ENCODE data around the gene OR52I1.

OR52I1 gene

DNA sequence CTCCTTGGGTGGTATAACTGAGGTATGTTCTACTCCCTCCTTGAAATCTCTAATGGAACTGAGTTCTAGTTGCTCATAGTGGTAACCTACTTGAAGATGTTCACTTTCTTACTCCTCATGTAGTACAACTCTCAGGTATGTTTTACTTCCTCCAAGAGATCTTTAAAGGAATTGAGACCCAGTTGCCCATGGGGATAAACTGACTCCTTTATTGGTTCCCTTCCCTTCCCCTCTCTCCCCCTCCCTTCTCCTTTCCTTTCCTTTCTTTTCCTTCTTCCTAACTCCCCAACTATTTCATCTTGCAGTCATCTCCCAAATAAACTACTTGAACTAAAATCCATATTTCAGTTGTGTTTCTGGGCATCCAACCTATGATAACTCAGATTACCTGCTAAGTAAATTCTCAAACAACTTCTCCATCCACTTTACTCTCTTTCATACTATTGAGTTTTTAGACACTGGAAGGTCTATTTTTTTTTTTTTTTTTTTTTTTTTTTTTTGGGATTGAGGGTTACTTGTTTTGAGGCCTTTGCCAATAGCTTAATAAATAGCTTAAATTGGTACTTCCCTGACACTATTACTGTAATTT is 22.1 kb downstream of the OR52I1 start:
- no peak for DNase-seq

DNA sequence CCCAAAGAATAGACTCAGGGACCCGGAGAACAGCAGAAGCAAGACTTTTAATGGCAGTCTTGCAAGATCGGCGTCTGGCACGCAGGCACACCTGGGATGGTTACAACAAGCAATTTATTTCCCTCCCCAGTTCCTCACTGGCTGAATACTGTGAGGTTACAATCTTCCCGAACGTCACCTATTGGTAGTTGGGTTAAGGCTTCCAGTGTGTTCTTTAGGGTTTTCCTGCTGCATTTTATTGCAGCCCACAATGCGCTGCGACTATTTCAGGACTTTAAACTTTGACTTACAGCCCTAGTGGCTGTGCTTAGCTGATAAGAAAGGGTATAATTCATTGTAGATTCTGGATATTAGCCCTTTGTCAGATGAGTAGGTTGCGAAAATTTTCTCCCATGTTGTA is 25.7 kb downstream of the OR52I1 start:
- DNase-seq = no peak

DNA sequence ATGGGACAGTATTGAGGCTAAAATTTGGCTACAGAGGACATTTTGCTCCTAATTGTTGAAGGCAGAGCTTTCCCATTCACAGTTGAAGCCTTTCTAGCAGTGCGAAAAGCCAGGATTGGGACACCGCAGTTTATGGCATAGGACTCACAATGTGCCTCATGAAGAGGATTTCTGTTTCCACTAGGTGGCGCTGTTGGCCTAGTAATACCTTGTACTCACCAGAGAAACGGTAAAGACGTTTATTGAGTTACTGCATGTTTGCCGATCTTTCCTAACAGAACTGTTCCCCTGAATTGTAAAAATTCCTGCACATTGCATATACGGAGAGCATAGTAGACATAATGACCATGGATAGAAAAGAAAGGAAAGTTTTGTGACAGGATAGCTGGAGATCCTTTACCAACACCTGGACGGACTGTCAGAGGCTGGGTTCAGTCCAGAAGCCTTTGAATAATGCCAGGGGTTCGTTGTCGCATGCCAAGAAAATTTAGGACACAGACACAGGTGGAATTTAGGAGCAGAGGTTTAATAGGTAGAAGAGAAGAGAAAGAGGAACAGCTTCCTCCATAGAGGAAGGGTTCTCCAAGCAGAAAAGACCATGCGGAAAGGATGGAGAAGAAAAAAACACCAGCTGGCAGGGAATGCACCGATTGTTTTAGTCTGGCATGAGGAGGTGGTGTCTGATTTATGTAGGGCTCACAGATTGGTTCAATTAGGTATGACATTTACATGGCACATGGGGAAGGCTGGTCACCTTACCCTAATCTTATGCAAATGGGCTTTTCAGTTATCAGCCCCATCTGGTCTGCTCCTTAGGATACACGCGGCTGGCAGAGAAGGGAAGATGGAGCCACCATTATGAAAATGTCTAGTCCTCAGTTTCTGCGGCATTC is 32.6 kb downstream of the OR52I1 start:
- peak; percentile 82 for DNase-seq

- DNase-seq = no peak
These were observed 42.3 kb downstream of the OR52I1 start for GRCh38 chr11:4636136-4636535.

DNA sequence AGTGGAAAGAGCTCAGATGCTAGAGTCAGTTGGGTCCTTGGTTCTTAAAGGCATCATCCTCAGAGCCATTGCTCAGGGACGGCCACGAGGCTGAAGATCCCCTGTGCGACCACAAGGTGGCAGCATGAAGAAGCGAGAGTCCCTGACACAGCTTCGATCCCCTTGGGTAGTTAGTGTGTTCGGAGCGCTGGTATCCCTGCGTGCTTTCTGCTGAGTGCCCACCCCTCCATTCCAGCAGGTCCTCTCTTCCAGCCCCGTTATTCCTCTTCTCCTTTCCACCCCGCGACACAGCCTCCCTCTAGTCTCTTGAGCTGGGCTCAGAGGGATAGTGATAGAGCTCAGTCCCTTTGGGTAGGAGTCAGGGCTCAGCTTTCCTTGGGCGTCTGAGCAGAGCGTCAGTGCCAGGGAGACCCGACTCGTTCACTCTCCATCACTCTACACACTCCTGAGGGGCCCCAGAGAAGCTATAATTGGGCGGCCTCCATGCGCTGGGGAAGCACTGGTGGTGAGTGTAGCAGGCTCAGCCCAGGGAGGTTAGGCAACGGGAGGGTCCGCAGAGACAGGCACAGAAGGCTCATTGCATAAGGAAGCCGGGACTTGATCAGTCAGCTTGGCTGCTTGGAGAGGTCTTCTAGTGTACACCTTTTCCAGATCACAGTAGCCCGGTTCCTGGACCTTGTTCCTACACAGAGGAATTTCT is 43.3 kb downstream of the OR52I1 start, which contains the start of gene OR51D1:
Gene OR51D1 (plus strand): TSS at position 516 of the 700 bp plus-strand sequence. CDS start 2,314 bp downstream, outside the sequence.
- DNase-seq = peak; percentile 88

- DNase-seq = no peak
These were observed 43.8 kb downstream of the OR52I1 start for GRCh38 chr11:4637662-4638047.

DNA sequence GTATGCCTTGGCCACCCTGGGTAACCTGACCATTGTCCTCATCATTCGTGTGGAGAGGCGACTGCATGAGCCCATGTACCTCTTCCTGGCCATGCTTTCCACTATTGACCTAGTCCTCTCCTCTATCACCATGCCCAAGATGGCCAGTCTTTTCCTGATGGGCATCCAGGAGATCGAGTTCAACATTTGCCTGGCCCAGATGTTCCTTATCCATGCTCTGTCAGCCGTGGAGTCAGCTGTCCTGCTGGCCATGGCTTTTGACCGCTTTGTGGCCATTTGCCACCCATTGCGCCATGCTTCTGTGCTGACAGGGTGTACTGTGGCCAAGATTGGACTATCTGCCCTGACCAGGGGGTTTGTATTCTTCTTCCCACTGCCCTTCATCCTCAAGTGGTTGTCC is 46.1 kb downstream of the OR52I1 start:
- DNase-seq = no peak

DNA sequence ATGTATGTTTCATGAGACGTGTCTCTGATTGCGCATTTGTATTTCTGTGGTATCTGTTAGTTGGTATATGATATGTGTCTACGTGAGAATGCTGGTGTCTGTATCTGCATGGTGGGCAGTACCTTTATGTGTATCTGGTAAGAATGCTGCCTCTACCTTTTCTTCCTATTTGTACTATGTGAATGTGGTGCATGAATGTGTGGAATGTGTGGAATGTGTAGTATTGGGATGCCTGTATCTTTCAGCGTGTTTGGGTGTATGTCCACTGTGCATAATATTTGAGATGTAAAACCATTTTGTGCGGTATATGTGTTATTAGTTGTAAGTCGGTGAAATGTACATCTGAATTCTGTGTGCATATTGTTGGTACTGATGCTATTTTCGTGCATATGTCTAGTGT is 47.7 kb downstream of the OR52I1 start:
- no peak for DNase-seq

GRCh38 chr11:4642043-4642442 is 48.2 kb downstream of the OR52I1 start:
- DNase-seq = no peak

GRCh38 chr11:4643076-4643475 is 49.2 kb downstream of the OR52I1 start:
- DNase-seq = no peak

GRCh38 chr11:4643682-4644081 is 49.8 kb downstream of the OR52I1 start, which contains the start of gene OR51E1:
OR51E1 (plus strand) TSS chr11:4643982; CDS start chr11:4652527, 8,545 bp downstream.
- DNase-seq = no peak

DNA sequence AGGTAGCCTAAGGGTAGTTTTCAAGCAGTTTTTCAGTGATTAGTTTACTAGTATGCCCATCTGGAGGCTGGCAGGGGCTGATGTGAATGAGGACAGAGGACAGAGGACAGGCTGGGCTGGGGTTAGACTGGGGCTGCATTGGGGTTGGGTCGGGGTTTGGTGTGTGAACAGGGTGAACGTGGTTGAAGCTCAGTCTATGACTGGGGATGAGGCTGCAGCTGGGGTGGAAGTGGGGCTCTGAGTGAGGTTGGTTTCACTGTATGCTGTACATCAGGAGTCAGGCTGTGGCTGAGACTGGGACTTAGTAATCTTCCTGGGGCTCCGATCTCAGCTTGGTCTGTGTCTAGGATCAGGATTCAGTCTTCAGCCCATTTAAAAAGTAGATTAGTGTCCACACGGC is 50.4 kb downstream of the OR52I1 start:
- no peak for DNase-seq

All from islet precursor cell (in vitro differentiated cells).